Fibroblast of lung (primary cell): ENCODE data around the gene TLR6. TPM values are rescaled to one million over a fixed set of nuclear protein-coding genes. Genes with fewer than 3 reads are reported as not detected.
A peak's percentile ranks its signal among the peaks of the same experiment; 100 is the strongest.

ENCODE experiments used
- DNase-seq, 2 donors: peaks; one replicate each; pipeline versions ENCODE4 v3.0.0 to v3.0.0-alpha.2; 2010; ENCODE audit warnings: low read depth in 2 of 2
- H2AFZ ChIP-seq: 2 replicates; pipeline ENCODE4 v1.5.1; 2012; ENCODE audit warnings: low read length, control low read depth, inconsistent platforms
- H3K27ac ChIP-seq: 2 replicates; pipeline ENCODE4 v1.5.1; 2011; ENCODE audit warnings: low read length, control low read depth; ENCODE audit not compliant: insufficient read depth
- H3K27me3 ChIP-seq: 2 replicates; pipeline ENCODE4 v1.5.1; 2011; ENCODE audit warnings: mild to moderate bottlenecking, low read length; ENCODE audit not compliant: control insufficient read depth, insufficient read depth
- H3K36me3 ChIP-seq: 2 replicates; pipeline ENCODE4 v1.5.1; 2011; ENCODE audit warnings: low read length; ENCODE audit not compliant: control insufficient read depth, insufficient read depth
- H3K4me1 ChIP-seq: 2 replicates; pipeline ENCODE4 v1.5.1; 2011; ENCODE audit warnings: low read length; ENCODE audit not compliant: control insufficient read depth, insufficient read depth; ENCODE audit errors: extremely low read depth
- H3K4me2 ChIP-seq: 2 replicates; pipeline ENCODE4 v1.5.1; 2011; ENCODE audit warnings: low read length, control low read depth; ENCODE audit not compliant: insufficient read depth; ENCODE audit errors: extremely low read depth
- H3K4me3 ChIP-seq, 4 experiments: fragments of 200-600 bp in 1 of 4; sonication (generic) in 1 of 4; replicated peaks in 1 of 4; 2 replicates each; pipeline ENCODE4 v1.5.1; 2011 to 2016; ENCODE audit warnings: low read length in 4 of 4, low read depth in 3 of 4, mild to moderate bottlenecking in 3 of 4, control low read depth in 2 of 4, inconsistent platforms in 1 of 4, mixed read lengths in 1 of 4; ENCODE audit not compliant: insufficient read depth in 1 of 4; ENCODE audit errors: control extremely low read depth in 1 of 4
- H3K79me2 ChIP-seq: 2 replicates; pipeline ENCODE4 v1.5.1; 2012; ENCODE audit warnings: mild to moderate bottlenecking, low read length, inconsistent platforms; ENCODE audit not compliant: control insufficient read depth, insufficient read depth
- H3K9ac ChIP-seq: 2 replicates; pipeline ENCODE4 v1.5.1; 2011; ENCODE audit warnings: mild to moderate bottlenecking, low read length, control low read depth; ENCODE audit not compliant: insufficient read depth
- H3K9me3 ChIP-seq: 2 replicates; pipeline ENCODE4 v1.5.1; 2012; ENCODE audit warnings: low read depth, low read length; ENCODE audit not compliant: control insufficient read depth, insufficient read depth
- H4K20me1 ChIP-seq: 2 replicates; pipeline ENCODE4 v1.5.1; 2011; ENCODE audit warnings: low read length; ENCODE audit not compliant: control insufficient read depth, insufficient read depth; ENCODE audit errors: extremely low read depth
- CTCF ChIP-seq, 2 donors: IDR thresholded peaks in 1 of 2; conservative IDR thresholded peaks in 1 of 2; 1 replicate in 1 of 2; 2 replicates in 1 of 2; pipeline ENCODE4 v1.5.1; 2011 to 2012; ENCODE audit warnings: low read length in 2 of 2, control low read depth in 1 of 2, inconsistent platforms in 1 of 2, low read depth in 1 of 2, mild to moderate bottlenecking in 1 of 2
- EZH2 ChIP-seq: IDR thresholded peaks from 2 replicates; pipeline ENCODE4 v1.5.1; 2012; ENCODE audit warnings: low read length, control low read depth, mild to moderate bottlenecking; ENCODE audit errors: missing control alignments
- polyA plus RNA-seq, 2 donors: library from polyadenylated mRNA; depleted of rRNA in 1 of 2; stranded (reverse) in 1 of 2; unstranded in 1 of 2; fragments of >200 nt; gene quantifications; 2 replicates each; pipeline ENCODE4 v1.2.1, GENCODE V29; 2011 to 2012; ENCODE audit warnings: missing spikeins in 1 of 2
- total RNA-seq: library from RNA; depleted of rRNA; stranded (reverse); fragments of >200 nt; gene quantifications from 2 replicates; pipeline ENCODE4 v1.2.1, GENCODE V29; 2014

TLR6 gene
- total and polyA plus RNA-seq, 2 donors (not counting 1 experiment from before 2014, with no cell fraction given) = 1.9 to 2.3 TPM

GRCh38 chr4:38898245-38898644 is 41.6 kb upstream of the TLR6 start:
- no peak overlapping the region for H2AFZ ChIP-seq
- H3K79me2 ChIP-seq = peaks cover 12% of the 10 kb centered on the region
- peaks cover 3% of the 10 kb centered on the region for H3K4me1 ChIP-seq
- DNase-seq = no peak
- no peak for TF ChIP-seq EZH2
- TF ChIP-seq CTCF (conservative IDR thresholded peaks at IDR 0.05 in 1 of 2, IDR thresholded peaks at IDR 0.05 in 1 of 2; ENCODE audit: low read depth in 1 of 2, low read length in 2 of 2) = no peak
- H3K27ac ChIP-seq = no peak overlapping the region
- H3K4me2 ChIP-seq = no peak overlapping the region
- H3K4me3 ChIP-seq = no peak overlapping the region
- no peak overlapping the region for H3K9ac ChIP-seq
- peaks cover 10% of the 10 kb centered on the region for H3K36me3 ChIP-seq
- peaks cover 2% of the 10 kb centered on the region for H4K20me1 ChIP-seq
- H3K9me3 ChIP-seq = no peaks in the 10 kb centered on the region
- H3K27me3 ChIP-seq = no peaks in the 10 kb centered on the region

- Histone ChIP-seq H3K4me1 (peaks cover 3% of the 10 kb centered on the region), H3K27me3 (no peaks in the 10 kb centered on the region), H4K20me1 (no peaks in the 10 kb centered on the region), H3K4me3 (no peak overlapping the region), H3K79me2 (peaks cover 18% of the 10 kb centered on the region), H3K36me3 (peaks cover 12% of the 10 kb centered on the region), H3K27ac (no peak overlapping the region), H2AFZ (no peak overlapping the region), H3K9ac (no peak overlapping the region), H3K9me3 (no peaks in the 10 kb centered on the region), H3K4me2 (no peak overlapping the region)
- no peak for TF ChIP-seq CTCF (conservative IDR thresholded peaks at IDR 0.05 in 1 of 2, IDR thresholded peaks at IDR 0.05 in 1 of 2; ENCODE audit: low read depth in 1 of 2, low read length in 2 of 2)
- no peak for TF ChIP-seq EZH2
- DNase-seq = peak in 1 of 2 donors; percentile 41
These were observed 40.3 kb upstream of the TLR6 start for GRCh38 chr4:38896940-38897339.

- Histone ChIP-seq H3K79me2 (peaks cover 29% of the 10 kb centered on the region), H3K36me3 (peaks cover 20% of the 10 kb centered on the region), H3K9me3 (no peaks in the 10 kb centered on the region), H3K4me1 (peaks cover 13% of the 10 kb centered on the region), H3K4me3 (no peak overlapping the region), H3K27me3 (no peaks in the 10 kb centered on the region), H3K9ac (no peak overlapping the region), H3K27ac (no peak overlapping the region), H2AFZ (no peak overlapping the region), H3K4me2 (no peak overlapping the region), H4K20me1 (no peaks in the 10 kb centered on the region)
- peak in 1 of 2 donors; percentile 2 for TF ChIP-seq CTCF (conservative IDR thresholded peaks at IDR 0.05 in 1 of 2, IDR thresholded peaks at IDR 0.05 in 1 of 2; ENCODE audit: low read depth in 1 of 2, low read length in 2 of 2)
- TF ChIP-seq EZH2 = no peak
- peak in 1 of 2 donors; percentile 34 for DNase-seq
These were observed 37.8 kb upstream of the TLR6 start for GRCh38 chr4:38894322-38894982.
